NCI-H748 (cell line): ENCODE data around the gene SALL4.
"Not testable (repeated sequence)": the region's sequence is repeated elsewhere in the genome, so short reads cannot be mapped to it uniquely, and the experiment has no call there.

ENCODE experiments used
- DNase-seq: peaks from one replicate; lab custom pipeline; 2025; ENCODE audit not compliant: unreplicated experiment; lab: John Stamatoyannopoulos, UW

Gene SALL4

DNA sequence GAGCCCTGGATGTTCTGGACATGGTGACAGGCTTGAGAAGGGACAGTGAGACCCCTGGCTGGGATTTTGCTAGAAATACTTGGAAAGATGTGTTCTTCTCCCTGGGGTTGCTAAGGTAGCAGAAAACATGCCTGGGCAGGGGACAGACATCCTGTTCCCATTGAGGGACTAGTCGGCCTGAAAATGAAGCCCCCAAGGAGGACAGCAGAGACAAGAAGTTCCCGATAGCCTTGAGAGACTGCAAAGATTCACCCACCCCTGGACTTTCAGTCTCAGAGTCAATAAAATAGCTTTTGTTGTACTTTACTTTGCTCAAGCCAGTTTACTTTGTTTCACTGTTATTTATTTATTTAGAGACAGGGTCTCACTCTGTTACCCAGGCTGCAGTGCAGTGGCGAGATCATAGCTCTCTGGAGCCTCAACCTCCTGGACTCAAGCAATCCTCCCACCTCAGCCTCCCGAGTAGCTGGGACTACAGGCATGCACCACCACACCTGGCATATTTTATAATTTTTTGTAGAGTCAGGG is 62.5 kb downstream of the SALL4 start:
- DNase-seq: no peak

DNA sequence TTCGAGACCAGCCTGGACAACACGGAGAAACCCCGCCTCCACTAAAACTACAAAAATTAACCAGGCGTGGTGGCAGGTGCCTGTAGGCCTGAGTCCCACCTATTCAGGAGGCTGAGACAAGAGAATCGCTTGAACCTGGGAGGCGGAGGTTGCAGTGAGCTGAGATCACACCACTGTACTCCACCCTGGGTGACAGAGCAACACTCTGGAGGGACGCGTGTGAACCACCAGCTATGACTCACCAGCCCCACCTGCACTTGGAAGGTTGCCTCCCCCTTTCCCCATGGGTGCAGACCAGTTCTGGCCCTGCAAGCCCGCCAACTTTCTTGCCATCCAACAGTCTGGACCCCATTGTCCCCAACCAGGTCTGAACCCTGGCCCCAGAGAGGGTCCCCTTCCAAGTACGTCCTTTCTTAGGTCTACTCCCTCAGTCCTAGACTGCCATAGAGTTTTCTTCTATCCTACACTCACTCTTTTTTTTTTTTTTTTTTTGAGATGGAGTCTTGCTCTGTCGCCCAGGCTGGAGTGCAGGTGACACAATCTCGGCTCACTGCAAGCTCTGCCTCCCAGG is 63.4 kb downstream of the SALL4 start:
- DNase-seq: no peak

DNA sequence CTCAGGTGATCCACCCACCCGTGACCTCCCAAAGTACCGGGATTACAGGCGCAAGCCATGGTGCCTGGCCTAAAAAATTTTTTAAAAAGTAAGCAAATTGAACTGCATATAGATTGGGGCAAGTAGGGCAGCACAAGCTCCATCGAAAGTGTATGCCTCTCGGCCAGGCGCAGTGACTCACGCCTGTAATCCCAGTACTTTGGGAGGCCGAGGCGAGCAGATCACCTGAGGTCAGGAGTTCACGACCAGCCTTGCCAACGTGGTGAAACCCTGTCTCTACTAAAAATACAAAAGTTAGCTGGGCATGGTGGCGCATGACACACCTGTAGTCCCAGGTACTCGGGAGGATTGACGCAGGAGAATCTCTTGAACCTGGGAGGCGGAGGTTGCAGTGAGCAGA is 64.1 kb downstream of the SALL4 start:
- not testable (repeated sequence) for DNase-seq

DNA sequence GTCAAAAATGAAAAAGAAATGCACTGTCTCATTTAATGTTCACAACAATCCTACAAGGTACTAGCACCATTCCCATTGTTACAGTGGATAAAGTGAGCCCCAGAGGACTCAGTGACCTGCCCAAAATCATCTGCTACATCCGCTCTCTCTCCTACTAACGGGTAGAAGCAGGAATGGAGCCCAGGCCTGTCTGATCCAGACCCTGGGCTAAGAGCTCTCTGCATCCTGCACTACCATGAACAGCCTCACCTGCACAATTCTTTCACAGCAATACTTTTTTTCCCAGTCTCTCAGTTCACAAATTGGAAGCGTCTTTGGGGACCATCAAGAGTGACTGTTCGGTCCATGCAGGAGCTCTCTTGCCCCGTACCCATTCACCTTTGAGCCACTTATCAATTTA is 65.4 kb downstream of the SALL4 start:
- DNase-seq: no peak

DNA sequence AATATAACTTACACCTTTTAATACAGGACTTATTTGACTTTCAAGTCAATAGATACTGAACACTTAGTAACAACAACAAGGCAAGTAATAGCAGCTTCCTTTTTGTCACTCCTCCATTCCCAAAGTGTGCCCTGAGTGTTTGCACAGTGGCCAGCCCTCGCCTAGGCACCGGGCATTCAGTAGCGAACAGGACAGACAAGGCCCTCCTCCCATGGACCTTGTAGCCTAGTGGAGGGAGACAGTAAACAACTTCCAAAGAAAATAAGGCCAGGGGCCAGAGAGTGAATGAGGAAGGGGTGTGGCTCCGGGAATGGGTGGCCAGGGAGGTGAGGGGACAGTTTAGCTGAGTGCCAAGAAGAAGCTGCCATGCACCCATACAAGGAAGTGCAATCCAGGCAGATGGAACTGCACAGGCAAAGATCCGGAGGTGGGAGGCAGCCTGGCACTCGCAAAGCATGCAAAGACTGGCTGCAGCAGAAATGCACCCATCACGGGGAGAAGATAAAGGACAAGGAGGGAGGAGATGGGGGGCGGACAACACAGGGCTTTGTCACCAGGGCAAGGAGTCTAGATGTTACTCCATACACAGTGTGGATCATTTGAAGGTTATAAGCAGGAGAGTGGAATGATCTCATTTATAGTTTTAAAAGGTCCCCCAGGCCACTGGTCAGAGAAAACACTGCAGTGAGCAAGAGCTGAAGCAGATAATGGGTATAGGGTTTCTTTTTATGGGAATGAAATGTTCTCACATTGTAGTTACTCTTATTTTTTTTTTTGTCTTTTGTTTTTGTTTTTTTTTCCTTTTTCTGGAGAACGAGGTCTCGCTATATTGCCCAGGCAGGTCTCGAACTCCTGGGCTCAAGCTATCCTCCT is 66.4 kb downstream of the SALL4 start:
- no peak for DNase-seq

DNA sequence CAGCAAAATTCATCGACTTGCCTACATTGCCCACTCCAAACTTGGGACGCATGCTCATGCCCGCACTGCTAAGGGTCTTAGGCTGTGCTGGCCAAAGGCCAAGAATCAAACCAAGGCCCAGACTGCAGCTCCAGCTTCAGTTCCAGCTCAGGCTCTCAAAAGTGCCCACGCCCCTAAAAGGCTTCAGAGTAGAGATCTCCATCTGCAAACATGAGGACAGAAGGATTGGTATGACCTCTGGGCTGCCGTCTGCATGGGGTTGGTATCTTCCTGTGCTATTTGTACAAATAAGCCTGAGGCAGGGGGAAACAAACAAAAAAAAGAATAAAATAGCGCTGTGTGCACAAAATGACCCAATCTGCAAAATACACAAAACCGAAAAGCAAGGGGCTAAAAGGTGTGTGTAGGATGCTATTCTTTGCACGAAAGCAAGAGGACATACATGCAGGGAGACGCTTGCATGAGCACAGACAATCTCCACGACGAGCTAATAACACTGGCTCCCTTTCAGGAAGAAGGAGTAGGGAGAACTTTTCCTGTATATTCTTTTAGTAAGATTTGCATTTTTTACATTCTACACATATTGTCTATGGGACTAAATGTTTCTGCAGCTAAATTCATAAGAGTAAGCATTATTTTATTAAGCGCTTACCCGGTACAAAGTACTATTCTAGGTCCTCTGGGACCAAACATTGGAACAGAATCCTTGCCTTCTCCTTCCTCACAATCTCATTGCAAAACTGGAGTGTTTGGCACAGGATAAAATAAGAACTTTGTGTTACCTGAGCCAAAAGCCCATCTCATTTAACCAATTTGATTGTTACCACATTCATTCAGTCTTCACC is 67.2 kb downstream of the SALL4 start:
- no peak for DNase-seq

DNA sequence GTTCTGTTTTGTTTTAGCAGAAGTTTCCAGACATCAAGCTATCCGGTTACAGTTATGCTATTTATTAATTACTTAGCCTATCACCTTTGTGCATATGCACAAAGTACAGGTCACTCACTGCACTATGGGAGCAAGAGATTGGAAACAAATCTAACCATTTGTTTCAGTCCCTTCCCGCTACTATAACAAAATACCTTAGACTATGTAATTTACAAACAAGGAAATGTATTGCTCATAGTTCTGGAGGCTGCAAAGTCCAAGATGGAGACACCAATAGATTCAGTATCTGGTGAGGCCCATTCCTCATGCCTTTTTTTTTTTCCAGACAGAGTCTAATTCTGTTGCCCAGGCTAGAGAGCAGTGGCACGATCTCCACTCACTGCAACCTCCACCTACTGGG is 69.3 kb downstream of the SALL4 start:
- DNase-seq: no peak
